ENCODE results near the gene PALB2.

PALB2 gene

DNA sequence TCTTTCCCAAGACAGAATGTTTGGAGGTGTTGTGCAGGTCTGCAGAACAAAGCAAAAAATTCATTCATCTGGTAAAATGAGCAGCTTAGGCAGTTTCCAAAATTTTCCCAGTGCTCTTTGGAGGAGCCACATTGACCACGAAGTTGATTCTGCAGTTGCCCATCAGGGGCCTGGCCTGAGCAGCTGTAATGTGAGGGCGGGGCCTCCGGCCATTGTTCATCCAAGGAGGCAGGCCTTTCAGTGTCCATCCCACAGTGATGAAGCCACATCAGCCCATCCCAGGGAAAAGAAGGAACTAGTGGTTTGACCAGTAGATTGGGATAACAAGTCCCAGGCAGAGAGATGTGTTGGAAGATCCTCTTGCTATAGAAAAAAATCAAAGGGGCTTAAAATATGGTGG is 73.5 kb downstream of the PALB2 start:
- no peak for TF ChIP-seq POLR2AphosphoS5 (IDR thresholded peaks at IDR 0.05; ENCODE audit: low read depth, low read length)
- TF ChIP-seq TAF1 (IDR thresholded peaks at IDR 0.05; ENCODE audit: borderline replicate concordance, insufficient read depth, low read length), result no peak
- TF ChIP-seq SIN3A (IDR thresholded peaks at IDR 0.05; ENCODE audit: borderline replicate concordance, insufficient read depth, low read length), result no peak
- TF ChIP-seq, protein P1, sequence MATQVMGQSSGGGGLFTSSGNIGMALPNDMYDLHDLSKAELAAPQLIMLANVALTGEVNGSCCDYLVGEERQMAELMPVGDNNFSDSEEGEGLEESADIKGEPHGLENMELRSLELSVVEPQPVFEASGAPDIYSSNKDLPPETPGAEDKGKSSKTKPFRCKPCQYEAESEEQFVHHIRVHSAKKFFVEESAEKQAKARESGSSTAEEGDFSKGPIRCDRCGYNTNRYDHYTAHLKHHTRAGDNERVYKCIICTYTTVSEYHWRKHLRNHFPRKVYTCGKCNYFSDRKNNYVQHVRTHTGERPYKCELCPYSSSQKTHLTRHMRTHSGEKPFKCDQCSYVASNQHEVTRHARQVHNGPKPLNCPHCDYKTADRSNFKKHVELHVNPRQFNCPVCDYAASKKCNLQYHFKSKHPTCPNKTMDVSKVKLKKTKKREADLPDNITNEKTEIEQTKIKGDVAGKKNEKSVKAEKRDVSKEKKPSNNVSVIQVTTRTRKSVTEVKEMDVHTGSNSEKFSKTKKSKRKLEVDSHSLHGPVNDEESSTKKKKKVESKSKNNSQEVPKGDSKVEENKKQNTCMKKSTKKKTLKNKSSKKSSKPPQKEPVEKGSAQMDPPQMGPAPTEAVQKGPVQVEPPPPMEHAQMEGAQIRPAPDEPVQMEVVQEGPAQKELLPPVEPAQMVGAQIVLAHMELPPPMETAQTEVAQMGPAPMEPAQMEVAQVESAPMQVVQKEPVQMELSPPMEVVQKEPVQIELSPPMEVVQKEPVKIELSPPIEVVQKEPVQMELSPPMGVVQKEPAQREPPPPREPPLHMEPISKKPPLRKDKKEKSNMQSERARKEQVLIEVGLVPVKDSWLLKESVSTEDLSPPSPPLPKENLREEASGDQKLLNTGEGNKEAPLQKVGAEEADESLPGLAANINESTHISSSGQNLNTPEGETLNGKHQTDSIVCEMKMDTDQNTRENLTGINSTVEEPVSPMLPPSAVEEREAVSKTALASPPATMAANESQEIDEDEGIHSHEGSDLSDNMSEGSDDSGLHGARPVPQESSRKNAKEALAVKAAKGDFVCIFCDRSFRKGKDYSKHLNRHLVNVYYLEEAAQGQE (IDR thresholded peaks at IDR 0.05; ENCODE audit: insufficient read depth in 1 of 2, low read depth in 2 of 2, low read length in 2 of 2), result no peak
- TF ChIP-seq FOXP2 (optimal IDR thresholded peaks at IDR 0.05; ENCODE audit: borderline replicate concordance, extremely low read depth, extremely low read length, insufficient read depth), result no peak

DNA sequence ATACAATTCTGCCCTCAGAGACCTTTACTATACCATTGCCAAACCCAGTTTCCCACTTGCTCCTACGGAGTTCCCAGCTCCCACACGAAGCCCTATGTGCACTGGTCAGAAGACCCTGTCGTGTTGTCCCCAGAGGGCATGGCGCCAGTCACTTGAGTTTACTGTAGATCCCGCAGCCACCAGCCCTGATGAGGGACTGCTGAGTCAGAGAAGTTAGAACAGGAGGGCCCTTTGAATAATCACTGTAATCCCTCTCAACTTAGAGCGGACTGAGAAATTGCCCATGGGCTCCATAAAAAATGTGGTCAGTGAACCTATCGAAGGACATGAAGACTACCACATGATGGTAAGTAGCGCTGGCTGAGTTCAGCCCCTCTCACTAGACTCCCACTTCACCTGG is 74.4 kb downstream of the PALB2 start:
- no peak for TF ChIP-seq POLR2AphosphoS5 (IDR thresholded peaks at IDR 0.05; ENCODE audit: low read depth, low read length)
- no peak for TF ChIP-seq FOXP2 (optimal IDR thresholded peaks at IDR 0.05; ENCODE audit: borderline replicate concordance, extremely low read depth, extremely low read length, insufficient read depth)
- TF ChIP-seq, protein P1 (IDR thresholded peaks at IDR 0.05; ENCODE audit: insufficient read depth in 1 of 2, low read depth in 2 of 2, low read length in 2 of 2), result no peak

DNA sequence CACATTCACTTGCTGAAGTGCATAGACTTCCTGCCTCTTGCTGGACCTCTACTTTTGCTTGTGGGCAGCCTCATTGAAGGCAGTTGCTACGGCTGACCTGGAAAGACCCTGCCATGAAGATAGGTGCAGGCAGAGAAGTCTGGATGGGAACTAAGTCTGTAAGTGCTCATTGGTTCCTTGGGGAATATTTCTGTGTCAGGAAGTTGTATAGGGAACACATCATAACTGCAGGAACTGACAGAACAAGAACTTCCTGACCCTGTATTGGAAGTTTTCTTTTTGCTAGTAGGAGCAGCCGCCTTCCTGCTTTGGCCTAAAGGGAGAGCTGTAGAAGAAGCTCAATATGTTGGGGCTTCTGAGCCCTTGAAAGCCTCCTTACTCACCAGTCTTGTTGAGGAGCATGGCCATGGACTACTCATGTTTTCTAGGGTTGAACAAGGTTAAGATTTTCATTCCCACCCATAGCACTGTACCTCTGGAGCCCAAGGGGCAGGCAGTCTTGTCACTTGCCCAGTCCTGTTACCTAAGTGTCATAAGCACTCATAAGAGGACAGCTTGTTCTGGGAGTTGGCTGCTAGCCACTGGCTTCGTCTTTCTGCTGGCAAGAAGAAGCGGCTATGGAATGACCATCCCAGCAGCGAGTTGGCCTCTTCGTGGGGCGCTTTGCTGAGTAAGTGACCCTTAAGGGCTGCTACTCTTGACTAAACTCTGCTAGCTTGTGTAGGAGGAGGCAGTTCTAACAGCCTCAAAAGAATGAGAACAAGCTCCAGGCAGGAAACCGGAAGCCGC is 76.3 kb downstream of the PALB2 start:
- TF ChIP-seq SIN3A (IDR thresholded peaks at IDR 0.05; ENCODE audit: borderline replicate concordance, insufficient read depth, low read length) (no peak), TAF1 (IDR thresholded peaks at IDR 0.05; ENCODE audit: borderline replicate concordance, insufficient read depth, low read length) (no peak), FOXP2 (optimal IDR thresholded peaks at IDR 0.05; ENCODE audit: borderline replicate concordance, extremely low read depth, extremely low read length, insufficient read depth) (no peak), POLR2AphosphoS5 (IDR thresholded peaks at IDR 0.05; ENCODE audit: low read depth, low read length) (no peak)
- TF ChIP-seq, protein P1 (IDR thresholded peaks at IDR 0.05; ENCODE audit: insufficient read depth in 1 of 2, low read depth in 2 of 2, low read length in 2 of 2), result no peak

DNA sequence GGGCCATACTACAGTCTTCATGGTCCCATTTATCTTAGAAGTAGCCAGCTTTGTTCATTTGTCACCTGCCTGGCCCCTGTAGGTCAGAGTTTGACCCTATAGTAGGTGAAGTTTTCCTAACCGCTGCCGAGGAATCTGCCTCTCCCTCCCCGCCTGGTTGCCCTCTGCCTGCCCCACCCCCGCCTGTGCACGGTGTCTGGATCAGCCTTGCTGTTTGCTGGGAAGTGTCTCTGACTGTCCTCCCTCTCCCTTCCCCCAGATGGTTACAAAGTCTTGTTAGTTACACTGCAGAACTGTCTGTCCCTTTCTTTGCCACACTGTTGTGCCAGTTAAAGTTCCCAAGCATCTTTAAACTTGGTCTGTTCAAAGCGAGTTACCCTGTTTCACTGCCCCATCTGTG is 77.9 kb downstream of the PALB2 start:
- no peak for TF ChIP-seq TAF1 (IDR thresholded peaks at IDR 0.05; ENCODE audit: borderline replicate concordance, insufficient read depth, low read length)
- TF ChIP-seq POLR2AphosphoS5 (IDR thresholded peaks at IDR 0.05; ENCODE audit: low read depth, low read length), result no peak
- TF ChIP-seq, protein P1 (IDR thresholded peaks at IDR 0.05; ENCODE audit: insufficient read depth in 1 of 2, low read depth in 2 of 2, low read length in 2 of 2), result no peak
- TF ChIP-seq SIN3A (IDR thresholded peaks at IDR 0.05; ENCODE audit: borderline replicate concordance, insufficient read depth, low read length), result no peak
- TF ChIP-seq FOXP2 (optimal IDR thresholded peaks at IDR 0.05; ENCODE audit: borderline replicate concordance, extremely low read depth, extremely low read length, insufficient read depth), result no peak

Data from PFSK-1 (cell line).